Measurements from ENCODE around the gene SLC22A2.

GRCh38 chr6:160221423-160221822 lies 37.2 kb downstream of the SLC22A2 start:
- TF ChIP-seq POLR2A (IDR thresholded peaks at IDR 0.05; ENCODE audit: low read depth, low read length), result no peak
- TF ChIP-seq POLR2AphosphoS5 (IDR thresholded peaks at IDR 0.05; ENCODE audit: low read depth, low read length), result no peak

Data from GM12892 (cell line).